ENCODE measurements around the gene CACNA1C.

GRCh38 chr12:2343681-2344080, 290.9 kb downstream of the CACNA1C start:
- TF ChIP-seq CTCF (conservative IDR thresholded peaks at IDR 0.05), result no peak
- TF ChIP-seq EZH2 (IDR thresholded peaks at IDR 0.05; ENCODE audit: low read depth), result no peak

Measured in PC-9 (cell line).